22Rv1 (cell line): ENCODE results near the gene EIF4E3.

Experiments used
- CTCF ChIP-seq: fragments of 450-650 bp; IDR thresholded peaks from 2 replicates; pipeline ENCODE4 v1.5.1; 2017; ENCODE audit warnings: mild to moderate bottlenecking
- ZFX ChIP-seq: fragments of 450-650 bp; IDR thresholded peaks from 2 replicates; pipeline ENCODE4 v1.6.1; 2017; ENCODE audit warnings: antibody characterized with exemption, borderline replicate concordance

GRCh38 chr3:71653414-71653807 lies 71.8 kb downstream of the EIF4E3 start:
- TF ChIP-seq CTCF = no peak
- TF ChIP-seq ZFX = no peak
